GM12878 (cell line): Measurements from ENCODE around the gene SIM2. TPM values are rescaled to one million over a fixed set of nuclear protein-coding genes. Genes with fewer than 3 reads are reported as not detected.

Experiments
- ATAC-seq: fragments of 200-7000 bp; cut with Tn5 transposase; 3 replicates; pipeline ENCODE4 v1.9.1; 2020; ENCODE audit warnings: mild to moderate bottlenecking, moderate library complexity
- BruUV-seq: library from RNA; stranded (reverse); fragments of 400-500 nt; replicated peaks from 2 replicates; lab custom pipeline; 2021; lab: Mats Ljungman, UMichigan
- CTCF ChIA-PET: fragments of 300-600 bp; sonication (Branson Sonifier 250); formaldehyde crosslinking; extraction: SDS; loops from one replicate; lab custom pipeline; 2021; ENCODE audit warnings: inconsistent platforms; lab: Yijun Ruan, JAX
- POLR2A ChIA-PET: fragments of 350-600 bp; formaldehyde crosslinking; extraction: SDS; loops from one replicate; lab custom pipeline; 2021; ENCODE audit warnings: inconsistent platforms; lab: Charles Lee
- RAD21 ChIA-PET: fragments of 300-600 bp; sonication (Branson Sonifier 250); formaldehyde crosslinking; loops from one replicate; lab custom pipeline; 2023; ENCODE audit warnings: antibody characterized with exemption; ENCODE audit not compliant: unreplicated experiment; lab: Charles Lee
- SMC1A ChIA-PET: fragments of 300-600 bp; sonication (Branson Sonifier 250); formaldehyde crosslinking; loops from one replicate; lab custom pipeline; 2023; ENCODE audit not compliant: unreplicated experiment, uncharacterized antibody; lab: Charles Lee
- DNase-seq: peaks from one replicate; pipeline ENCODE4 v3.0.0-alpha.2; 2011; ENCODE audit warnings: low read depth, low spot score
- FAIRE-seq: peaks from 3 replicates; lab custom pipeline; 2011; peaks lifted over from hg19 to GRCh38; lab: Jason Lieb, UNC
- H2AFZ ChIP-seq: 2 replicates; pipeline ENCODE4 v1.6.0; 2011; ENCODE audit warnings: low read depth, low read length, control low read depth; ENCODE audit not compliant: control insufficient read depth
- H3K27ac ChIP-seq: 2 replicates; pipeline ENCODE4 v1.5.1; 2011; ENCODE audit warnings: control low read depth; ENCODE audit not compliant: control insufficient read depth, insufficient read depth
- H3K27me3 ChIP-seq, 2 experiments: replicated peaks in 1 of 2; 2 replicates each; pipeline versions ENCODE4 v1.6.0 to v1.6.1; 2011; ENCODE audit warnings: low read length in 1 of 2; ENCODE audit not compliant: control insufficient read depth in 2 of 2, insufficient read depth in 2 of 2
- H3K36me3 ChIP-seq, 2 experiments: 2 replicates each; pipeline ENCODE4 v1.5.1; 2011; ENCODE audit warnings: low read length in 1 of 2; ENCODE audit not compliant: control insufficient read depth in 2 of 2, insufficient read depth in 2 of 2
- H3K4me1 ChIP-seq: 2 replicates; pipeline ENCODE4 v1.6.1; 2011; ENCODE audit warnings: mild to moderate bottlenecking, low read length, moderate library complexity, mixed read lengths; ENCODE audit not compliant: control insufficient read depth, insufficient read depth
- H3K4me2 ChIP-seq: 2 replicates; pipeline ENCODE4 v1.6.0; 2011; ENCODE audit warnings: control low read depth; ENCODE audit not compliant: control insufficient read depth, insufficient read depth
- H3K4me3 ChIP-seq: fragments of 200-600 bp; sonication (generic); 2 replicates; pipeline ENCODE4 v1.5.1; 2016
- H3K79me2 ChIP-seq: 2 replicates; pipeline ENCODE4 v1.6.0; 2011; ENCODE audit warnings: low read length; ENCODE audit not compliant: control insufficient read depth, insufficient read depth
- H3K9ac ChIP-seq: 2 replicates; pipeline ENCODE4 v1.8.0; 2011; ENCODE audit warnings: low read length, control low read depth, mixed read lengths; ENCODE audit not compliant: control insufficient read depth, insufficient read depth
- H3K9me3 ChIP-seq: replicated peaks from 3 replicates; pipeline ENCODE4 v1.5.1; 2011; ENCODE audit warnings: mild to moderate bottlenecking, low read length; ENCODE audit not compliant: control insufficient read depth, insufficient read depth
- H4K20me1 ChIP-seq: 2 replicates; pipeline ENCODE4 v1.6.0; 2011; ENCODE audit not compliant: control insufficient read depth, insufficient read depth
- ASH2L ChIP-seq: fragments of 300-600, 200-600 bp; sonication (generic); IDR thresholded peaks from 2 replicates; pipeline ENCODE4 v1.6.1; 2017; ENCODE audit warnings: low read depth, mild to moderate bottlenecking, borderline replicate concordance
- BCLAF1 ChIP-seq: fragments of 450-650 bp; IDR thresholded peaks from 2 replicates; pipeline ENCODE4 v1.6.1; 2017; ENCODE audit warnings: antibody characterized with exemption, mild to moderate bottlenecking, moderate library complexity
- ETV6 ChIP-seq, 2 experiments: fragments of 450-650 bp in 1 of 2; IDR thresholded peaks in 1 of 2; conservative IDR thresholded peaks in 1 of 2; 2 replicates each; pipeline ENCODE4 v1.6.1; 2014; ENCODE audit warnings: antibody characterized with exemption in 1 of 2, borderline replicate concordance in 1 of 2, low read depth in 1 of 2, mild to moderate bottlenecking in 1 of 2, moderate library complexity in 1 of 2
- GATAD2B ChIP-seq: fragments of 450-650 bp; conservative IDR thresholded peaks from 2 replicates; pipeline ENCODE4 v1.6.1; 2017; ENCODE audit warnings: low read depth, mild to moderate bottlenecking, moderate library complexity
- HCFC1 ChIP-seq: fragments of 150-350 bp; IDR thresholded peaks from 2 replicates; pipeline ENCODE4 v1.6.1; 2014; ENCODE audit warnings: low read length
- IRF4 ChIP-seq: IDR thresholded peaks from 2 replicates; pipeline ENCODE4 v1.6.1; 2011; ENCODE audit warnings: low read depth, low read length
- MEF2B ChIP-seq: fragments of 450-650 bp; IDR thresholded peaks from 2 replicates; pipeline ENCODE4 v1.6.1; 2018; ENCODE audit warnings: mild to moderate bottlenecking, moderate library complexity; ENCODE audit not compliant: partially characterized antibody, poor library complexity, severe bottlenecking
- NR2C2 ChIP-seq: IDR thresholded peaks from 2 replicates; pipeline ENCODE4 v1.6.1; 2011; ENCODE audit warnings: borderline replicate concordance, low read depth; ENCODE audit not compliant: control insufficient read depth, insufficient read length
- RB1 ChIP-seq: fragments of 450-650 bp; formaldehyde crosslinking; IDR thresholded peaks from 2 replicates; pipeline ENCODE4 v1.6.1; 2017; ENCODE audit warnings: mild to moderate bottlenecking, borderline replicate concordance
- RUNX3 ChIP-seq: IDR thresholded peaks from 2 replicates; pipeline ENCODE4 v1.6.1; 2012; ENCODE audit warnings: low read length, inconsistent platforms
- TCF12 ChIP-seq: IDR thresholded peaks from 2 replicates; pipeline ENCODE4 v1.6.1; 2011; ENCODE audit warnings: low read depth, mild to moderate bottlenecking, low read length
- ZBTB4 ChIP-seq: fragments of 450-650 bp; formaldehyde crosslinking; IDR thresholded peaks from 2 replicates; pipeline ENCODE4 v1.4.0; 2022; ENCODE audit warnings: mild to moderate bottlenecking, moderate library complexity
- ZZZ3 ChIP-seq: IDR thresholded peaks from 2 replicates; pipeline ENCODE4 v1.6.1; 2011; ENCODE audit warnings: low read depth; ENCODE audit not compliant: control insufficient read depth, insufficient read length
- WGBS: methylation state at CpG from one replicate; pipeline ENCODE4 v1.1.6; 2016; ENCODE audit warnings: low lambda C conversion rate; ENCODE audit not compliant: insufficient replicate concordance, insufficient coverage; ENCODE audit errors: missing lambda C conversion rate; 5-methylcytosine and 5-hydroxymethylcytosine counted together
- in situ Hi-C: fragments of 300-500 bp; cut with MboI; formaldehyde crosslinking; loops from 9 replicates; pipeline ENCODE4 v1.14.3; 2018; ENCODE audit warnings: mixed read lengths
- intact Hi-C: fragments of 100-400 bp; cut with micrococcal nuclease; formaldehyde crosslinking; loops from one replicate; pipeline ENCODE4 v1.14.2; 2022; ENCODE audit not compliant: unreplicated experiment
- polyA plus RNA-seq, 11 experiments: library from polyadenylated mRNA; depleted of rRNA in 4 of 11; unstranded in 6 of 11; stranded (reverse) in 5 of 11; fragments of >200 nt; fragmentation: Nextera tagmentation in 4 of 11; fragmentation: Illumina TruSeq in 1 of 11; extraction: Ambion mirVana in 4 of 11; extraction: Trizol in 1 of 11; gene quantifications; 1 replicate in 1 of 11; 2 replicates in 10 of 11; pipeline versions ENCODE4 v1.2.1 to v1.2.3, GENCODE V29; 2011 to 2016; ENCODE audit warnings: inconsistent platforms in 2 of 11, missing spikeins in 2 of 11, low read depth in 1 of 11
- total RNA-seq, 4 experiments: library from RNA; depleted of rRNA in 3 of 4; stranded (reverse); fragments of >200 nt in 3 of 4; fragmentation: Illumina TruSeq in 1 of 4; extraction: Trizol in 1 of 4; gene quantifications; 2 replicates each; pipeline versions ENCODE4 v1.2.1 to v1.2.3, GENCODE V29; 2013 to 2021
- TF ChIP-seq, protein P1 (sequence below): fragments of 450-650 bp; IDR thresholded peaks from 2 replicates; pipeline ENCODE4 v1.6.1; 2017; ENCODE audit warnings: mild to moderate bottlenecking
- TF ChIP-seq, protein P2 (sequence below): IDR thresholded peaks from 2 replicates; pipeline ENCODE4 v1.6.1; 2012; ENCODE audit warnings: low read depth, low read length, improper control_type of control experiment

SIM2 gene
- total and polyA plus RNA-seq, 10 of the 15 experiments (the other 5 are each of a cell fraction or from before 2014, with no cell fraction given) = 0.02 to 0.15 (median 0.05) TPM; not detected in 7

GRCh38 chr21:36723371-36723881 is 24.5 kb downstream of the SIM2 start:
- H4K20me1 ChIP-seq = no peaks in the 10 kb centered on the region
- ChIA-PET SMC1A (no interaction called here), POLR2A (no interaction called here), CTCF (interaction anchor here (0.6 kb wide), 1 partner anchor 234 kb away, joined by 3 read pairs; no protein-coding TSS in a partner anchor), RAD21 (no interaction called here)
- no peak for DNase-seq
- FAIRE-seq = no peak
- ATAC-seq = no peak
- no peaks in the 10 kb centered on the region for H3K79me2 ChIP-seq
- H3K9me3 ChIP-seq = no peaks in the 10 kb centered on the region
- no peak overlapping the region for H3K9ac ChIP-seq
- no TSS peak for BruUV-seq
- H3K4me2 ChIP-seq = no peak overlapping the region
- H3K27me3 ChIP-seq = peaks cover 0 to 2% of the 10 kb centered on the region in 2 experiments; a peak in 2 of 4 replicates
- H3K4me3 ChIP-seq = no peak overlapping the region
- no peaks in the 10 kb centered on the region for H3K4me1 ChIP-seq
- H3K27ac ChIP-seq = no peak overlapping the region
- WGBS = 46% methylated on average over 14 of the region's 14 CpGs
- in situ Hi-C loops = no loop called here
- H3K36me3 ChIP-seq = no peaks in the 10 kb centered on the region
- intact Hi-C loops = loop anchor here (10.0 kb wide), 1 partner anchor 299 kb away; no protein-coding TSS in a partner anchor
- no peak overlapping the region for H2AFZ ChIP-seq
- TF ChIP-seq, protein P1, sequence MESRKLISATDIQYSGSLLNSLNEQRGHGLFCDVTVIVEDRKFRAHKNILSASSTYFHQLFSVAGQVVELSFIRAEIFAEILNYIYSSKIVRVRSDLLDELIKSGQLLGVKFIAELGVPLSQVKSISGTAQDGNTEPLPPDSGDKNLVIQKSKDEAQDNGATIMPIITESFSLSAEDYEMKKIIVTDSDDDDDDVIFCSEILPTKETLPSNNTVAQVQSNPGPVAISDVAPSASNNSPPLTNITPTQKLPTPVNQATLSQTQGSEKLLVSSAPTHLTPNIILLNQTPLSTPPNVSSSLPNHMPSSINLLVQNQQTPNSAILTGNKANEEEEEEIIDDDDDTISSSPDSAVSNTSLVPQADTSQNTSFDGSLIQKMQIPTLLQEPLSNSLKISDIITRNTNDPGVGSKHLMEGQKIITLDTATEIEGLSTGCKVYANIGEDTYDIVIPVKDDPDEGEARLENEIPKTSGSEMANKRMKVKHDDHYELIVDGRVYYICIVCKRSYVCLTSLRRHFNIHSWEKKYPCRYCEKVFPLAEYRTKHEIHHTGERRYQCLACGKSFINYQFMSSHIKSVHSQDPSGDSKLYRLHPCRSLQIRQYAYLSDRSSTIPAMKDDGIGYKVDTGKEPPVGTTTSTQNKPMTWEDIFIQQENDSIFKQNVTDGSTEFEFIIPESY = no peak
- TF ChIP-seq NR2C2 (no peak), BCLAF1 (no peak), RUNX3 (no peak), ETV6 (conservative IDR thresholded peaks at IDR 0.05 in 1 of 2, IDR thresholded peaks at IDR 0.05 in 1 of 2; ENCODE audit: borderline replicate concordance in 1 of 2, low read depth in 1 of 2) (no peak), IRF4 (no peak), HCFC1 (no peak), GATAD2B (no peak), RB1 (no peak), ZZZ3 (no peak), MEF2B (no peak), ASH2L (no peak), ZBTB4 (CRISPR knock-in tag) (no peak), TCF12 (no peak)
- TF ChIP-seq, protein P2, sequence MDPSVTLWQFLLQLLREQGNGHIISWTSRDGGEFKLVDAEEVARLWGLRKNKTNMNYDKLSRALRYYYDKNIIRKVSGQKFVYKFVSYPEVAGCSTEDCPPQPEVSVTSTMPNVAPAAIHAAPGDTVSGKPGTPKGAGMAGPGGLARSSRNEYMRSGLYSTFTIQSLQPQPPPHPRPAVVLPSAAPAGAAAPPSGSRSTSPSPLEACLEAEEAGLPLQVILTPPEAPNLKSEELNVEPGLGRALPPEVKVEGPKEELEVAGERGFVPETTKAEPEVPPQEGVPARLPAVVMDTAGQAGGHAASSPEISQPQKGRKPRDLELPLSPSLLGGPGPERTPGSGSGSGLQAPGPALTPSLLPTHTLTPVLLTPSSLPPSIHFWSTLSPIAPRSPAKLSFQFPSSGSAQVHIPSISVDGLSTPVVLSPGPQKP = no peak
